ENCODE measurements around the gene CPLX3. TPM values are rescaled to one million over a fixed set of nuclear protein-coding genes. Genes with fewer than 3 reads are reported as not detected.

The CPLX3 gene
- total RNA-seq, 1 donor from 2014 or later: not detected

DNA sequence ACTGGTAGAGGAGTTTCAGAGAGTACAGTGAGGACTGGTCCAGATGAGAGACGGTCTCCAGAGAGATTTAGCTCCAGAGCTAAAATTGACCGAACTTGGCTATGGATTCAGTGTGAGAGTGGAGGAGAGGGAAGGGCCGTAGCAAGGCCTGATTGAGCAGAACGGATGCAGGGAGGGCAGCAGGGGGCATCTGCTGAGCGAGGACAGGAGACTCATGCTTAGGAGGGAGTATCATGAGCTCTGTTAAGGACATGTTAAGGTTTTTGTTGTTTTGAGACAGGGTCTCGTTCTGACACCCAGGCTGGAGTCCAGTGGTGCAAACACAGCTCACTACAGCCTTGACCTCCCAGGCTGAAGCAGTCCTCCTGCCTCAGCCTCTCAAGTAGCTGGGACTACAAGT is 21.5 kb upstream of the CPLX3 start:
- no peaks in the 10 kb centered on the region for H3K9me3 ChIP-seq
- TF ChIP-seq, protein P1, sequence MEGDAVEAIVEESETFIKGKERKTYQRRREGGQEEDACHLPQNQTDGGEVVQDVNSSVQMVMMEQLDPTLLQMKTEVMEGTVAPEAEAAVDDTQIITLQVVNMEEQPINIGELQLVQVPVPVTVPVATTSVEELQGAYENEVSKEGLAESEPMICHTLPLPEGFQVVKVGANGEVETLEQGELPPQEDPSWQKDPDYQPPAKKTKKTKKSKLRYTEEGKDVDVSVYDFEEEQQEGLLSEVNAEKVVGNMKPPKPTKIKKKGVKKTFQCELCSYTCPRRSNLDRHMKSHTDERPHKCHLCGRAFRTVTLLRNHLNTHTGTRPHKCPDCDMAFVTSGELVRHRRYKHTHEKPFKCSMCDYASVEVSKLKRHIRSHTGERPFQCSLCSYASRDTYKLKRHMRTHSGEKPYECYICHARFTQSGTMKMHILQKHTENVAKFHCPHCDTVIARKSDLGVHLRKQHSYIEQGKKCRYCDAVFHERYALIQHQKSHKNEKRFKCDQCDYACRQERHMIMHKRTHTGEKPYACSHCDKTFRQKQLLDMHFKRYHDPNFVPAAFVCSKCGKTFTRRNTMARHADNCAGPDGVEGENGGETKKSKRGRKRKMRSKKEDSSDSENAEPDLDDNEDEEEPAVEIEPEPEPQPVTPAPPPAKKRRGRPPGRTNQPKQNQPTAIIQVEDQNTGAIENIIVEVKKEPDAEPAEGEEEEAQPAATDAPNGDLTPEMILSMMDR (IDR thresholded peaks at IDR 0.05): no peak
- intact Hi-C loops (cut with DNase I): no loop called here

DNA sequence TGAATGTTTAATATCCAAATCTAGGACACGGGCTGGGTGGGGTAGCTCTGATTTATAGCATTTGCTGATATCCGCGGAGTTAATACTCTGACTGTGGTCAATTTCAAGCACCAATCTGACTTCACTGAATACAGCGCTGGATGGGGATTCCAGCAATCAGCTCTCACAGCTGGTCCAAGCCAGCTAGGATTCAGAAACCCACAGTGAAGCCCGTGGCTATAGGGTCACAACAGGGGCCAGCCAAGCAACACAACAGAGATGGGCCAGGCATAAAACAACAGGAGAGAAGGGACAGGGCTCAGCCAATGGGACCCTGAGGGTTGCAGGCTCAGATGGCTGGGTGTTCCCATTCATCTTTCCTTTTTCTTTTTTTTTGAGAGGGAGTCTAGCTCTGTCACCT is 19.1 kb upstream of the CPLX3 start:
- intact Hi-C loops (cut with DNase I): no loop called here
- H3K27ac ChIP-seq: no peak overlapping the region
- no peaks in the 10 kb centered on the region for H3K4me1 ChIP-seq
- H3K9me3 ChIP-seq: no peaks in the 10 kb centered on the region
- no peaks in the 10 kb centered on the region for H3K27me3 ChIP-seq
- TF ChIP-seq, protein P1 (IDR thresholded peaks at IDR 0.05): no peak
- no peak overlapping the region for H3K4me3 ChIP-seq
- DNase-seq (ENCODE audit: low spot score in 2 of 2): no peak
- peaks cover 11 to 13% of the 10 kb centered on the region in 2 donors for H3K36me3 ChIP-seq

More for the DNA sequence above, 21.5 kb upstream of the CPLX3 start:
- no peaks in the 10 kb centered on the region for H3K4me1 ChIP-seq
- no peak overlapping the region for H3K4me3 ChIP-seq
- H3K27me3 ChIP-seq: no peaks in the 10 kb centered on the region
- no peak overlapping the region for H3K27ac ChIP-seq
- peaks cover 30 to 33% of the 10 kb centered on the region in 2 donors for H3K36me3 ChIP-seq
- no peak for DNase-seq (ENCODE audit: low spot score in 2 of 2)

GRCh38 chr15:74808078-74808839 is 18.2 kb upstream of the CPLX3 start:
- TF ChIP-seq, protein P1 (IDR thresholded peaks at IDR 0.05): no peak

DNA sequence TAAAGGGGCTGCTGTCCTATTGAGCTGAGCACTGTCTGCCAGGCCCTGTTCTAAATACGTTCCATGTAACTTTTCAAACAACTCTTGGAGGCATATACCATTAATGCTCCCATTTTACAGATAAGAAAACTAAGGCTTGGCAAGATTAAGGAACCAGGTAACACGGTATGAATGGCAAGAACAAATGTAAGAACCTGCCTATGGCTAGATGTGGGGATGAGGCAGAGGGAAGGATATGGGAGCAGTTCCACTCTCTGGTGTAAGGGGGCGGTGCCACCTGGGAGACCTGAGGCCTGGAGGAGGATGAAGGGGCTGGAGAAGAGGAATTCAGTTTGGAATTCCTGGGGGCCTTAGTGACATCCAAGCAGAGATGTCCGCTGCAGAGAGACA is 17.6 kb upstream of the CPLX3 start:
- Histone ChIP-seq H3K9me3 (no peaks in the 10 kb centered on the region), H3K4me3 (no peak overlapping the region), H3K36me3 (no peaks in the 10 kb centered on the region), H3K27ac (no peak overlapping the region), H3K4me1 (no peaks in the 10 kb centered on the region), H3K27me3 (no peaks in the 10 kb centered on the region)
- TF ChIP-seq, protein P1 (IDR thresholded peaks at IDR 0.05): no peak
- intact Hi-C loops (cut with DNase I): no loop called here
- DNase-seq (ENCODE audit: low spot score in 2 of 2): no peak

More at GRCh38 chr15:74808078-74808839, 18.2 kb upstream of the CPLX3 start:
- DNase-seq (ENCODE audit: low spot score in 2 of 2): no peak
- intact Hi-C loops (cut with DNase I): no loop called here
- Histone ChIP-seq H3K4me1 (no peaks in the 10 kb centered on the region), H3K27ac (no peak overlapping the region), H3K27me3 (no peaks in the 10 kb centered on the region), H3K36me3 (peaks cover 3 to 4% of the 10 kb centered on the region in 2 donors), H3K9me3 (no peaks in the 10 kb centered on the region), H3K4me3 (no peak overlapping the region)

DNA sequence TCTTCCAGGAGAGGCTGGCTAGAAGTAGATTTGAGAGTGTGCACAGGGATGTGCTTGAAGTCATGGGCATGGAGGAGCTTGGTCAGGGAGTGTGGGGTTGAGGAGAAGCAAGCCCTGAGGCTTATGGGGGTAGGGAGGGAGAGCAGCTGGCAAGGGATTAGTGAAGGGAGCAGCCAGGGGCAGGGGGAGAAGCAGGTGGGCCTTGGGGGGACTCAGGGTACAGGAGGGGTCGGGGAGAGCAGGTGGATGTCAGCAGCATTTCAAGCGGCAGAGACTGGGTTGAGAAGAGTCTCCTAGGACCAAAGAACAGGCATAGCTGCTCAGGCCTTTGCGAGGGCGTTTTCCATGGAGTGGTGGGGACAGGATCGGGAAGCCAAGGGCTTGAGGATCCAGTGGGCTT is 17.2 kb upstream of the CPLX3 start:
- Histone ChIP-seq H3K36me3 (no peaks in the 10 kb centered on the region), H3K4me1 (no peaks in the 10 kb centered on the region), H3K27ac (no peak overlapping the region), H3K9me3 (no peaks in the 10 kb centered on the region), H3K27me3 (no peaks in the 10 kb centered on the region), H3K4me3 (no peak overlapping the region)
- intact Hi-C loops (cut with DNase I): no loop called here
- DNase-seq (ENCODE audit: low spot score in 2 of 2): no peak
- TF ChIP-seq, protein P1 (IDR thresholded peaks at IDR 0.05): no peak
